GM06990 (cell line): Measurements from ENCODE around the gene RBM5.

Source experiments
- DNase-seq: peaks from one replicate; pipeline ENCODE4 v3.0.0-alpha.2; 2011; ENCODE audit not compliant: insufficient read length; ENCODE audit errors: extremely low read depth
- H3K27me3 ChIP-seq: replicated peaks from 2 replicates; pipeline ENCODE4 v1.6.0; 2011; ENCODE audit warnings: low read length; ENCODE audit not compliant: control insufficient read depth, insufficient read depth
- H3K36me3 ChIP-seq: 2 replicates; pipeline ENCODE4 v1.5.1; 2011; ENCODE audit warnings: low read length; ENCODE audit not compliant: control insufficient read depth, insufficient read depth
- H3K4me3 ChIP-seq: replicated peaks from 2 replicates; pipeline ENCODE4 v1.5.1; 2011; ENCODE audit warnings: low read depth, mild to moderate bottlenecking, control low read depth, low read length
- TF ChIP-seq, protein P1 (sequence below): IDR thresholded peaks from 2 replicates; pipeline ENCODE4 v1.5.1; 2011; ENCODE audit warnings: low read length, control low read depth, mild to moderate bottlenecking, inconsistent platforms; ENCODE audit not compliant: insufficient read depth, poor library complexity, severe bottlenecking

RBM5 gene

DNA sequence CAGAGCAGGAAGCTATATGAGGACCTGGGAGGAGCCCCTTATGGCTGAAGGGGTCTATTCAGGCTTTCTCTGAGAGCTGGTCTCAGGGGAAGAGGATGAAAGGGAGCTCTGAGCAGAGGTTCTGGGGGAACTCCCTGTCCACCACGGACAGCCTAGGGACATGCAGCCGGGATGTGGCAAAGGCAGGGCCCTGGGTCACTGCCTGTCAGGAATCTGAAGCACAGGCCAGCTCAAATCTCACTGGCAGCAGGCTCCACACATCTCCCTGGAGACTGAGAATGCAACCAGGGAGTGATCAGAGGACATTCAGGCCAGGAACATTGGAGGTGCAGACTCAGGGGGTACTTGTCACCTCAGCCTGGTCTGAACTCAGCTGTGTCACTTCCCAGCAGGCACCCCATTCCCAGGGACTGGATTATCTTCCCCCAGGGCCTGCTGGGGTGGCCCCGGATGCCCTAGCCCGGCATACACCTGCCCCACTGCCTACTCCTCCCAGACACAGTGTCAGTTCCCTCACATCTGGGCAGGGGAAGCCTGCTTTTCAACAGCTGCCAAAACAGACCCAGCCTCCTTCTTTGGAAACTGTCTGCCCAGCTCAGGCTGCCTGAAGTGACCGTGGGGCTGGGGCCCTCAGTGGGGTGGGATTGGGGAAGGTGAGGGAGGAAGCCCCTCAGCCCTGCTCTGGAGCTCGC is 48.1 kb downstream of the RBM5 start:
- Histone ChIP-seq H3K4me3 (no peak overlapping the region), H3K27me3 (no peaks in the 10 kb centered on the region; the same call in 1 of the 2 replicates), H3K36me3 (no peaks in the 10 kb centered on the region)
- DNase-seq, result no peak
- TF ChIP-seq, protein P1, sequence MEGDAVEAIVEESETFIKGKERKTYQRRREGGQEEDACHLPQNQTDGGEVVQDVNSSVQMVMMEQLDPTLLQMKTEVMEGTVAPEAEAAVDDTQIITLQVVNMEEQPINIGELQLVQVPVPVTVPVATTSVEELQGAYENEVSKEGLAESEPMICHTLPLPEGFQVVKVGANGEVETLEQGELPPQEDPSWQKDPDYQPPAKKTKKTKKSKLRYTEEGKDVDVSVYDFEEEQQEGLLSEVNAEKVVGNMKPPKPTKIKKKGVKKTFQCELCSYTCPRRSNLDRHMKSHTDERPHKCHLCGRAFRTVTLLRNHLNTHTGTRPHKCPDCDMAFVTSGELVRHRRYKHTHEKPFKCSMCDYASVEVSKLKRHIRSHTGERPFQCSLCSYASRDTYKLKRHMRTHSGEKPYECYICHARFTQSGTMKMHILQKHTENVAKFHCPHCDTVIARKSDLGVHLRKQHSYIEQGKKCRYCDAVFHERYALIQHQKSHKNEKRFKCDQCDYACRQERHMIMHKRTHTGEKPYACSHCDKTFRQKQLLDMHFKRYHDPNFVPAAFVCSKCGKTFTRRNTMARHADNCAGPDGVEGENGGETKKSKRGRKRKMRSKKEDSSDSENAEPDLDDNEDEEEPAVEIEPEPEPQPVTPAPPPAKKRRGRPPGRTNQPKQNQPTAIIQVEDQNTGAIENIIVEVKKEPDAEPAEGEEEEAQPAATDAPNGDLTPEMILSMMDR, result no peak

DNA sequence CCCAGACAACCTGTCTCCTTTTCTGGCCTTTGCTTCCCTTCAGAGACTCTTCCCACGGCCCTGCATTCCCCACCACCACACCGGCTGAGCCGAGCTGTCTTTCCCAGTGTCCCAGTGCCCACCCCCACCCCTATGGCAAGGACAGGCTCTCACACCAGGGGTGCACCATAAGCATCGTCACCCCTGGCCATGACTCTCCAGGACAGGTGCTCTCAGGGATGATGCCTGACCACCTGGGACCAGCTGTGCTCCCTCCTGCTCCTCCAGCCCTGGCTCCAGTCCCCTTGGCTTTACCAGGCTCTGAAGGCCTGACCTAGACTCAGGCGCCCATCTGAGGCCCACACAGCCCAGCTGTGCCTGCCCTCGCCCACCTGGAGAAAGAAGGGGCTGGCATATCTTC is 48.8 kb downstream of the RBM5 start:
- H3K36me3 ChIP-seq, result no peaks in the 10 kb centered on the region
- DNase-seq, result no peak
- no peaks in the 10 kb centered on the region; the same call in 1 of the 2 replicates for H3K27me3 ChIP-seq
- no peak overlapping the region for H3K4me3 ChIP-seq
- TF ChIP-seq, protein P1, result no peak

DNA sequence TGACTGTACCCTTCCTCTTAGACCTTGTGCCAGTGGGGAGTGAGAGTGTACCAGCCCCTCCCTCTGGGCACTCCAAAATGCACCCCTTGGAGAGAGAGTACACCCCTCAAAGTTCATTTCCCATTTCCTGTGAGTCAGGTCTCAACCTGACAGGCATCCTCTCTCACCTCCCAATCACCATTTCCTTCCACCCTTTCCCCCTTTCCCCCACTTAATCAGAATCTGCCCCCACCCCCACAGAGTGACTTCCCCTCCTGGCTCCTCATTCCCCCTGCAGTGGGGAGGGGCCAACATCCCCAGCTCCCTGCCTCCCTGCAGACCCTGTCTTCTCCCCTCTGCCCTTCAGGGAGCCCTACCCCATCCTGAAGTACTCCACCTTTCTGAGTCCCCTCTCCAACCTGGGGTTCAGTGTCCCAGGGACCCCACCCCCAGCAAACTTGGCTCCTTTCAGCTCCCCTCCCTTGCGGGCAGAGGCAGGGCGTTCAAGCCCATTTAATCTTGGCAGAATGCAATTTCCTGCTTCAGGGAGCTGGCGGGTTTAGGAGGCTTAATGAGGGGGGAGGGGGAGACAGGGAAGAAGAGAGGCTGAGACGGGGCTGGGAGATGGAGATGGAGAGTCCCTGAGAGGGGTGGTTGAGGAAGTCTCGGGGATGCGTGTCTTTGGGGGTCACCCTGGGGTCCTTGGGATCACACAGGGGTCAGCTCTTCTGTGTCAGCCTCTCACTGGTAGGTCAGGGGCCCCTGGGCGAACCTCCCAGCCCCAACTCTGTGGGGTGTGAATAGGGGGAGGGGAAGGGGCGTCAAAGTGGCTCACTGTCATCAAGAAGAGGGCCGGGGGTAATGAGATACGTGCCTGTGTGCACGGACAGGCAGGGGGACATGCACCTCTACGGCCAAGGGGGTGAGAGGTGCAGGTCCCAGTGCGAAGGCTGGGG is 49.8 kb downstream of the RBM5 start:
- DNase-seq, result no peak
- TF ChIP-seq, protein P1, result no peak
- Histone ChIP-seq H3K27me3 (no peaks in the 10 kb centered on the region; the same call in 1 of the 2 replicates), H3K4me3 (no peak overlapping the region), H3K36me3 (no peaks in the 10 kb centered on the region)

DNA sequence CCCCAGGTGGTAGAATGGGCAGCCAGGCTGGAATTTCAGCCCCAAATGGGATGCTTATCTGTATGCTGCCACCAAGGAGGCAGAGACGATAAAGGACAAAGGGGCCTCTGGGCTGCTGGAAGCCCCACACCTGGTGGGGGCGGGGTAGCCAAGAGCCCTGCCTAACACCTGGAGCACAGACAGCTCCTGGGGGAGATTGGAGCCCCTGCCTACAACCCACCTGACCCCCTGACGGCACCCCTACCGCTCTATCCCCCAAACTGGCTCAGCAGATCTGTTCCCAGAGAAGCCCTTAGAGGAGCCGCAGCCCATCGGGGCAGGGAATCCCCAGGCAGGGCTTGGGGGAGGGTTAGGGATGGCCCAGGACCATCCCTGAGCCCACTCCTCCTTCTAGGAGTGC is 50.6 kb downstream of the RBM5 start:
- H3K4me3 ChIP-seq, result no peak overlapping the region
- no peaks in the 10 kb centered on the region; the same call in 1 of the 2 replicates for H3K27me3 ChIP-seq
- DNase-seq, result no peak
- TF ChIP-seq, protein P1, result no peak
- H3K36me3 ChIP-seq, result no peaks in the 10 kb centered on the region

DNA sequence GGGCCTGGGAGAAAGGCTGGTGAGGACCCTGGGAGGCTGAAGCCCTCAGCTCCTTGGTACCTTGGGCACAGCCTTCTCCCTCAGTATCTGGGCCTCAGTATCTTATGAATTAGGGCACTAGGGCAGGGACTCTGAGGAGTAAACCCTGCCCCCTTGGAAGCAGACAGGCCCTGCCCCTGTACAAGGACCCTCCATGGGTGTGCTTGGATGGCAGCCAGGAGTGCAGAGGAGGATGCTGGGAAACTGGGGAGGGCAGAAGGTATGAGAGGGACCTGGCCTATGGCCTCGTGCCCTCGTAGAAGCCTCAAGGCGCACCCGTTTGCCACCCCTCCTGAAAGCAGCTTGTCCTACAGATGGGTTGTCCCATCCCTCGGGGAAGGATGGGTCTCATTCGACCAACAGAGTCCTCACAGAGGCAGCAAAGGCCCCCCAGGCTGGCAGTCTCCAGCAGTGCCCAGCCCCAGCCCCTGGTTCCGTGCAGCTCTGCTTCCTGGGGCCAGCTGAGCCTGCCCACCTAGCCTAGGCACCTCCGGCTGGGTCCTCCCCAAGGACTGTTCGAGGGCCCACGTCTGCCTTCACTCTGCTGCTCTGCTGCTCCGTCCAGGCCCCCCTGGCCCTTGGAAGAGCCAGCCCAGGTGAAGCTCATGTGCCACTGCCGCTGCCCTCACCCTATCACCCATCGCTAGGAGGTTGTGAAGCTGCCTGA is 51.2 kb downstream of the RBM5 start:
- DNase-seq, result no peak
- Histone ChIP-seq H3K27me3 (no peaks in the 10 kb centered on the region; the same call in 1 of the 2 replicates), H3K4me3 (no peak overlapping the region), H3K36me3 (no peaks in the 10 kb centered on the region)
- TF ChIP-seq, protein P1, result no peak
